Right ventricle myocardium inferior (tissue), 1 donor: ENCODE results near the gene SYT9. TPM values are rescaled to one million over a fixed set of nuclear protein-coding genes. Genes with fewer than 3 reads are reported as not detected.
A peak's percentile ranks its signal among the peaks of the same experiment; 100 is the strongest.

Source experiments
- ATAC-seq: fragments of 200-7000 bp; cut with Tn5 transposase; one replicate; pipeline ENCODE4 v1.9.1; 2020; ENCODE audit warnings: mild to moderate bottlenecking, moderate library complexity
- DNase-seq: peaks from one replicate; pipeline ENCODE4 v3.0.0; 2021; ENCODE audit errors: missing footprints
- intact Hi-C: fragments of 100-400 bp; cut with DNase I; formaldehyde crosslinking; loops from one replicate; pipeline ENCODE4 v1.11.0; 2022
- total RNA-seq: library from RNA; stranded (reverse); fragmentation: NEBNext Ultra II Directional; extraction: Animal tissue kit (Norgen Biotek cat#: 25700); gene quantifications from one replicate; pipeline ENCODE4 v1.2.1, GENCODE V29; 2021
- donor health status: DM: no; HTN: yes; CAD: no; lungs with severe emphysema.

The SYT9 gene
- total RNA-seq, 1 donor from 2014 or later, result not detected

- DNase-seq (no peak), ATAC-seq (peak; percentile 20)
- intact Hi-C loops, result no loop called here
These were observed 163.5 kb downstream of the SYT9 start for GRCh38 chr11:7414973-7415817.

DNA sequence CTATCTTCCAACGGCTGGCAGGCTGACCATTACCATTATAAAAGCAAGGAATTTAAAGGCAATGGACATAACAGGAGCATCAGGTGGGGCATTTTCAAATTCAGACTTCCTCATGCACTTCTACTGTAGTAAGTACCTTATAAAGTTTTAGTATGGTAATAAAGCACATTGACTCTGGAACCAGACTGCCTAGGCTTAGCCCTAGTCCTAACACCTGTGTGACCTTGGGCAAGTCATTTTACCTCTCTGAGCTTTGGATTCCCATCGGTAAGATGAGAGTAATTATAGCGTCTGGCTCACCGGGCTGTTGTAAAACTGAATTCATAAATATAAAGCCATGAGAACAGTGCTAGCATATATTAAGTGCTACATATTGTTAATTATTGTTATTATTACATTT, 164.4 kb downstream of the SYT9 start:
- DNase-seq, result no peak
- no peak for ATAC-seq
- intact Hi-C loops, result no loop called here

DNA sequence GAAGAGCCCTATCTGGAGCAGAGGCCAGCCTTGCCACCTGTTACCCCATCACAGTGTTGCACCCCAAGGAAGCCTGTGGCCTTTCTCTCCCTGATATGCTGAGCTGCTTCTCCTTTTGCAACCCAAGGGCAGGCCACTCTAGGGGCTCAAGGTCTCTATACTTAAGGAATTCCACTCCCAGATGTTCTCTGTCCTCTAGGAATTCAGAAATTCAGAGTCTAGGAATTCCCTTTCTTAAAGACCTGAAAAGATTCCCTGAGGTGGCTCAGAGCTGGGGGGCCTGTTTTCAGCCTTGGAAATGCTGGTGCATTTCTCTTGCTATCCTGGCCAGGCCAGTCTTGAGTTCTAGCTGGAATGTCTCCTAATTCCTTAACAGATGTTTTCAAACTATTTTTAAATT, 165.6 kb downstream of the SYT9 start:
- no peak for ATAC-seq
- intact Hi-C loops, result no loop called here
- no peak for DNase-seq

DNA sequence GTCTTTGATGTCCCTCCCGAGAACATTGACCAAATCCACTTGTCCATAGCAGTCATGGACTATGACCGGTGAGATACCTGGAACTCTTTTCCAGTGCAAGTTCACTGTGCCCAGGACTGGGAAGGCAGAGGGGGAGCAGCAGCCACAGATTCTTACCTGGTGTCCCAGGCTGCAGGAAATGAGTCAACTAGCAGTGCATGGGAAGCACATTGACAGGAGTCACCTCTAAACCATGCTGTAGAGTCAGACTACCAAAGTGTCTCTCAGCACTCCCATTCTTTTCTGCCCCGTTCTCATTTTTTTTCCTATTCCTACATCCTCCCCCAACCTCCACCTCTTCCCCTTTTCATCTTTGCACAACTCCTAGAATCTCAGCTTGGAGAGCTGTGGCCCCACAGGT, 166.4 kb downstream of the SYT9 start:
- ATAC-seq (no peak), DNase-seq (no peak)
- intact Hi-C loops, result no loop called here

DNA sequence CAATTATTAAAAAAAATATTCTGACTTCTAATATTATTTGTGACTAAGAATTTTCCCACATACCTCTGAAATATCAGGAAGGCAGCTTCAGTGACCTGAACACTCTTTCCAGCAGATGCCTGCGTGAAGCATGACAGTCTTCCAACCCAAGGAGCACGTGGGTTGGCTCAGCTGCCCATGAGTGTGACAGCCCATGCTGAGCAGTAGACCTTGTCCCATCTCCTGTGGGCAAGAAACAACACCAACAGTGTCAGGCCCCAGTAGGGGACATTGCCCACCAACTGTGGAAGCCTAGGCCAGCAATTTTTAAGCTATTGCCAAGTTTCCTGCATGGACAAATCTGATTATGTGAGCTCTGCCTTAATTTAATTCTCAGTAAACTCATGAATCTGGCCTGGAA, 167.2 kb downstream of the SYT9 start:
- ATAC-seq, result no peak

DNA sequence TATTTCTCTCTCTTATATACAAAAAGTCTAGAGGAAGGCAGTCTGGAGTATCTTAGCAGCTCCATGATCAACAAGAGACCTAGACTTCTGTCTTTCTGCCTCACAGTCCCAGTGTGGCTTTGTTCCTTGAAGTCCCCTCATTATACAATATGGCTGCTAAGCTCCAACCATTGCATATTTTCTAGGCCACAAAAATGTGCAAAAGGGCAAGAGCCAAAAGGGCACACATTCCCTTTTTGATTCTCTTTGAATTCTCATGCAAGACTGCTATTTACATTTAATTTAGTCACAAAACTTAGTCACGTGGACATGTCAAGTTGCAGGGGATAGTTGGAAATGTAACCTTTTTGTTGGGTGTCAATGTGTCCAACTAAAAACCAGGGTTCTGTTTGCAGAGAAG, 169.4 kb downstream of the SYT9 start:
- ATAC-seq (no peak), DNase-seq (no peak)
- intact Hi-C loops, result no loop called here

More for the DNA sequence above, 167.2 kb downstream of the SYT9 start:
- DNase-seq, result no peak
- intact Hi-C loops, result no loop called here

GRCh38 chr11:7422544-7423331, 171.0 kb downstream of the SYT9 start:
- ATAC-seq, result no peak
- intact Hi-C loops, result no loop called here

DNA sequence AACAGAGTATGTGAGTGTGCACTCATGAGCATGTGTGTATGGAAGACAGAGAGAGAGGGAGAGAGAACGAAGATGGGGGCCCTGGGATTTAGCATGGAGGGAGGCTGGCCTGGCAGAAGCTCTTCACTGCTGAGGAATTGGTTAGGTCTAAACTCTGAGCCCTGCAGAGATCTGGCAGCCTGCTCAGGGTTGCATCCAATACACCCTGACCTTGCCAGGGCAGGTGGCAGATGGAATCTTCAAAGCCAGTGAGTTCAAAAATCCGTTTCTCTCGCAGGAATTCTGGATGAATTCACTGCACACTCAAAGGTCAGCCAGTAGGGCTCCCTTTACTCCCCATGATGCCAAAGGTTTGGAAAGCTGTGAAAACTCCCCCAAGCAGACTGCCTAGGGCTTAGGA, 172.2 kb downstream of the SYT9 start:
- DNase-seq (no peak), ATAC-seq (no peak)
- intact Hi-C loops, result no loop called here

More at GRCh38 chr11:7422544-7423331, 171.0 kb downstream of the SYT9 start:
- DNase-seq, result no peak

GRCh38 chr11:7427733-7428132, 176.0 kb downstream of the SYT9 start:
- ATAC-seq (no peak), DNase-seq (no peak)
- intact Hi-C loops, result no loop called here

DNA sequence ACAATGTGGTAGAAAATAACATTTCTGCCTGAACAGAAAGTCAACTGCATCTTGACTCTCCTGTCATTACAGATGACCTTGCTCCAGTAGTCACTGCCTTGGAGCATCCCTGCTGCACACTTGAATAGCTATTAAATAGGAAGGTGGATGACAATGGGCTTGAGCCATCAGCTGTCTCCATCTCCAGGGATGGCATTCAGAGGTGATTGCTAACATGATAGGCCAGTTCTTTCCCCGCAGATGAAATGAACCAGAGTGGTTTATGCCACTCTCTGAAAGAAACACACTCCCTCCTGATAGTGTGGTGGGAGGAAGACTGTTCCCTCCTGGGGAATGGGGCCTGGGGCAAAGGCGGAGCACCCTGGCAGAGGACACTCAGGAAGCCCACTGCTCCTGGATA, 176.5 kb downstream of the SYT9 start:
- no peak for DNase-seq
- intact Hi-C loops, result no loop called here

GRCh38 chr11:7430496-7430895, 178.8 kb downstream of the SYT9 start:
- DNase-seq (no peak), ATAC-seq (no peak)
- intact Hi-C loops, result no loop called here

More for the DNA sequence above, 176.5 kb downstream of the SYT9 start:
- ATAC-seq, result no peak

- ATAC-seq, result no peak
- intact Hi-C loops, result no loop called here
These were observed 183.5 kb downstream of the SYT9 start for GRCh38 chr11:7435176-7435575.

DNA sequence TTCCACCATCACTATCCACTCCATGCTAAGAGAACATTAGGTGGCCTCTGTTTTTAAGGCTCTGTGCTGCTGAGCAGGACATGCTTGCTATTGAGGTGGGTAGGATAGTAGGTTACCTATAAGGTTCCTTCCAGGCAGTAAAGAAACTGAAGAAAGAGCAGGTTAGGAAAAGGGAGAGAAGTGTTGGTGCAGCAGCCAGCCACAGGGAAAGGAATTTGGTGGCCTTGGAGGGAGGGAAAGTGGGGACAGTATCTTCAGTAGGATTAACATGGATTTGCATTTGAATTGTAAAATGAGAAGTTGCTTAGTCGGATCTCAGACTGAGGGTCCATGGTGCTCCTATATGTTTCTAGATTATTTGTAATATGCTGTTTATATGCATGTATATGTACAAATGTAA, 184.4 kb downstream of the SYT9 start:
- intact Hi-C loops, result no loop called here
- ATAC-seq (no peak), DNase-seq (no peak)

More at GRCh38 chr11:7435176-7435575, 183.5 kb downstream of the SYT9 start:
- DNase-seq, result no peak

GRCh38 chr11:7436657-7437056, 185.0 kb downstream of the SYT9 start:
- ATAC-seq (peak; percentile 46), DNase-seq (no peak)
- intact Hi-C loops, result no loop called here

GRCh38 chr11:7437696-7438095, 186.0 kb downstream of the SYT9 start:
- DNase-seq (no peak), ATAC-seq (no peak)
- intact Hi-C loops, result no loop called here

- ATAC-seq (no peak), DNase-seq (no peak)
- intact Hi-C loops, result loop anchor here (5.0 kb wide), 2 partner anchors 298 to 338 kb away; no protein-coding TSS in a partner anchor
These were observed 188.1 kb downstream of the SYT9 start for GRCh38 chr11:7439746-7440320.

DNA sequence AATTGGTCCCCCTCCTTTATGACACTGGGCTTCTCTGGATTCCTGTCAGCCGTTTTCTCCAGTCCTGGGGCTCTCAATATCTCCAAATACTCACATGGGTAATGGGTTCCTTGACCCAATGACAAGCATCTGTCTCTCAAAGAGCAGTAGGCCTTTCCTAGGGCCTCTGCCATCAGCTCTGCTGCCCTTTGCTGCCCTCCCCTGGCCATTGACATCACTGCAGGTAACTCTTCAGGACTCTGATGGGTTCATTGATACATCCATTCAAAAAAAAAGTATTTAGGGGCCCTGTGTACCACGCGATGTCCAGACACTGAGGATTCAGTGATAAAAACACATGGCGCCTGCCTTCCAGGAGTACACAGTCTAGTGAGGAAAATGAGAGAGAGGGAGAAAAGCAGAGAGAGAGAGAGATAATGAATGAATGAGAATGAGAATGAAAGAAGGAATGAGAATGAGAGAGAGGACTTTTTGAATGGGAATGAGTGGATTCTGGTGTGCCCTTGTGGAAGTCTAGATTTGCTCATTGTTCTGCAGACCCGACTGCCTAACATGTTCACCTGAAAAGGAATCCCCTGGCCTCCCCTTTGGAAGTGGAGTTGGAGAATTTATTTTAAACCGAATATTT, 191.0 kb downstream of the SYT9 start:
- ATAC-seq (peak; percentile 69), DNase-seq (peak; percentile 69)
- intact Hi-C loops, result loop anchor here (1.0 to 5.0 kb wide), 3 partner anchors 89 to 340 kb away; no protein-coding TSS in a partner anchor

- intact Hi-C loops, result loop anchor here (5.0 kb wide), 2 partner anchors 302 to 342 kb away; no protein-coding TSS in a partner anchor
- ATAC-seq, result peak; percentile 26
- no peak for DNase-seq
These were observed 192.6 kb downstream of the SYT9 start for GRCh38 chr11:7444091-7444981.
